NB4 (cell line): ENCODE measurements around the gene KRTAP5-7.

Experiments used
- MAX ChIP-seq: IDR thresholded peaks from 2 replicates; pipeline ENCODE4 v1.6.1; 2011; ENCODE audit warnings: low read depth, low read length
- TF ChIP-seq, protein P1 (sequence below): IDR thresholded peaks from one replicate; pipeline ENCODE4 v1.5.1; 2012; ENCODE audit warnings: low read depth, low read length

DNA sequence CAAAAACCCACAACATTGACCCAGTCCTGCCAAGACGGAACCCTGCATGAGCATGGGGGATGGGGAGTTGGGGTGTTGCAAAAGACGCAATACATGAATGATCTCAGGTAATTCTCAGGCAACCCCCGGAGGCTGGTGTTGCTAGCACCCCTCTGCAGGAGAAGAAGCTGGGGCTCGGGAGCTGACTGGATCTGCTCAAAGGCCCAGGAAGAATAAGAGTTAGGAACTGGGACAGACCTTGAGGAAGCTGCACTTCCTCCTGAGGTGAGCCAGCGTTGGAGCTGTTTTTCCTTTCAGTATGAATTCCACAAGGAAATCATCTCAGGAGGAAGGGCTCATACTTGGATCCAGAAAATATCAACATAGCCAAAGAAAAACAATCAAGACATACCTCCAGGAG is 21.1 kb downstream of the KRTAP5-7 start, which contains the start of gene KRTAP5-9:
- TF ChIP-seq, protein P1, sequence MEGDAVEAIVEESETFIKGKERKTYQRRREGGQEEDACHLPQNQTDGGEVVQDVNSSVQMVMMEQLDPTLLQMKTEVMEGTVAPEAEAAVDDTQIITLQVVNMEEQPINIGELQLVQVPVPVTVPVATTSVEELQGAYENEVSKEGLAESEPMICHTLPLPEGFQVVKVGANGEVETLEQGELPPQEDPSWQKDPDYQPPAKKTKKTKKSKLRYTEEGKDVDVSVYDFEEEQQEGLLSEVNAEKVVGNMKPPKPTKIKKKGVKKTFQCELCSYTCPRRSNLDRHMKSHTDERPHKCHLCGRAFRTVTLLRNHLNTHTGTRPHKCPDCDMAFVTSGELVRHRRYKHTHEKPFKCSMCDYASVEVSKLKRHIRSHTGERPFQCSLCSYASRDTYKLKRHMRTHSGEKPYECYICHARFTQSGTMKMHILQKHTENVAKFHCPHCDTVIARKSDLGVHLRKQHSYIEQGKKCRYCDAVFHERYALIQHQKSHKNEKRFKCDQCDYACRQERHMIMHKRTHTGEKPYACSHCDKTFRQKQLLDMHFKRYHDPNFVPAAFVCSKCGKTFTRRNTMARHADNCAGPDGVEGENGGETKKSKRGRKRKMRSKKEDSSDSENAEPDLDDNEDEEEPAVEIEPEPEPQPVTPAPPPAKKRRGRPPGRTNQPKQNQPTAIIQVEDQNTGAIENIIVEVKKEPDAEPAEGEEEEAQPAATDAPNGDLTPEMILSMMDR, result no peak
- TF ChIP-seq MAX, result no peak
